ENCODE results near the gene GRIN2B.

- TF ChIP-seq CDX4 (CRISPR knock-in tag; IDR thresholded peaks at IDR 0.05; ENCODE audit: borderline replicate concordance), result no peak
- TF ChIP-seq MAX (CRISPR knock-in tag; IDR thresholded peaks at IDR 0.05), result no peak
- no peak for TF ChIP-seq SMAD4 (CRISPR knock-in tag; IDR thresholded peaks at IDR 0.05)
- TF ChIP-seq PRRX2 (CRISPR knock-in tag; IDR thresholded peaks at IDR 0.05), result no peak
- TF ChIP-seq MXD4 (CRISPR knock-in tag; IDR thresholded peaks at IDR 0.05; ENCODE audit: borderline replicate concordance), result no peak
- TF ChIP-seq CTCF (IDR thresholded peaks at IDR 0.05), result no peak
- TF ChIP-seq USF1 (CRISPR knock-in tag; IDR thresholded peaks at IDR 0.05), result no peak
These were observed 35.8 kb downstream of the GRIN2B start for GRCh38 chr12:13945641-13946040.

All from WTC11 (cell line).